ENCODE measurements around the gene FOXP1.

Gene FOXP1

DNA sequence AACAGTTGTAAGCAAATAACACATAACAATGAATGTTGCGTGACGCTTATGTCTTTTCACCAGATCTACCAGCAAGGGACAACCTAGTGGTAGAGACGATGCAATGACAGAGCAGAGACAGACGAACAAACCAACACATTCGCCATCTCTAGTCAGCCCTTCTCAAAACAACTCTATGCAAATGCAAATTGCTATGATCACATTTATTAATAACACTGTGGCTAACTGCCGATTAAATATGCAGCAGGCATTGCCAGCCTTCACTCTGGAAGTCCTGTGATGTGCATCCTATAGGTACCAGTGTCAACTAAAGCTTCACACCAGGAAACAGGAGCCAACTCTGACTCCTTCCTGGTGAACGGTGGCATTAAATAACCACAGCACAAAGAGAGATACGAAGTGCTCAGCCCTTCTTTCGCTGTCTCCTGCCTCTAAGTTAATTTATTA is 94.2 kb downstream of the FOXP1 start:
- TF ChIP-seq, protein P1, sequence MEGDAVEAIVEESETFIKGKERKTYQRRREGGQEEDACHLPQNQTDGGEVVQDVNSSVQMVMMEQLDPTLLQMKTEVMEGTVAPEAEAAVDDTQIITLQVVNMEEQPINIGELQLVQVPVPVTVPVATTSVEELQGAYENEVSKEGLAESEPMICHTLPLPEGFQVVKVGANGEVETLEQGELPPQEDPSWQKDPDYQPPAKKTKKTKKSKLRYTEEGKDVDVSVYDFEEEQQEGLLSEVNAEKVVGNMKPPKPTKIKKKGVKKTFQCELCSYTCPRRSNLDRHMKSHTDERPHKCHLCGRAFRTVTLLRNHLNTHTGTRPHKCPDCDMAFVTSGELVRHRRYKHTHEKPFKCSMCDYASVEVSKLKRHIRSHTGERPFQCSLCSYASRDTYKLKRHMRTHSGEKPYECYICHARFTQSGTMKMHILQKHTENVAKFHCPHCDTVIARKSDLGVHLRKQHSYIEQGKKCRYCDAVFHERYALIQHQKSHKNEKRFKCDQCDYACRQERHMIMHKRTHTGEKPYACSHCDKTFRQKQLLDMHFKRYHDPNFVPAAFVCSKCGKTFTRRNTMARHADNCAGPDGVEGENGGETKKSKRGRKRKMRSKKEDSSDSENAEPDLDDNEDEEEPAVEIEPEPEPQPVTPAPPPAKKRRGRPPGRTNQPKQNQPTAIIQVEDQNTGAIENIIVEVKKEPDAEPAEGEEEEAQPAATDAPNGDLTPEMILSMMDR (IDR thresholded peaks at IDR 0.05; ENCODE audit: low read depth, low read length) = no peak
- Histone ChIP-seq H3K27ac (no peak overlapping the region), H3K9me3 (ENCODE audit: severe bottlenecking) (peaks cover 2% of the 10 kb centered on the region), H3K36me3 (no peaks in the 10 kb centered on the region), H3K27me3 (ENCODE audit: insufficient read depth, low read depth, severe bottlenecking) (no peaks in the 10 kb centered on the region), H3K4me3 (ENCODE audit: low read depth, low read length) (no peak overlapping the region)
- no peak for DNase-seq

DNA sequence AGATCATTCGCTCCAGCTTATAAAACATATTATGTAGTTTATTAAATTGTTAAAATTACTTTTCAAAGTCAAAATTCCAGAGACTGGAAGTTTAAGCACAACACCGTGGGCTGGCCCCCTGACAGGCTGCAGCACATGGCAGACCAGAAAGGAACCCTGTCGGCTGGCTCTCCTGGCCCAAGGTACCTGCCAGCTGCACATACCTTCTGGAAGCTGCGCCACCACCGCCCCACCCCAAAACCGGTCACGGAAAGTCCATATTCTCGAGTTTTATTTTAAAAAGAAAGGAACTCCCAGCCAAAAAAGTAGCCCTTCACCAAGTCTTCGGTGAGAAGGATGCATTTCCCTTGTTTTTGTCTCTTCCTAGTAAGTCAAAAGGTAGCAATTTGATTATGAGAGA is 94.6 kb downstream of the FOXP1 start:
- H3K27ac ChIP-seq = no peak overlapping the region
- no peaks in the 10 kb centered on the region for H3K36me3 ChIP-seq
- H3K27me3 ChIP-seq (ENCODE audit: insufficient read depth, low read depth, severe bottlenecking) = no peaks in the 10 kb centered on the region
- peaks cover 2% of the 10 kb centered on the region for H3K9me3 ChIP-seq (ENCODE audit: severe bottlenecking)
- H3K4me3 ChIP-seq (ENCODE audit: low read depth, low read length) = no peak overlapping the region
- no peak for DNase-seq
- TF ChIP-seq, protein P1 (IDR thresholded peaks at IDR 0.05; ENCODE audit: low read depth, low read length) = no peak

DNA sequence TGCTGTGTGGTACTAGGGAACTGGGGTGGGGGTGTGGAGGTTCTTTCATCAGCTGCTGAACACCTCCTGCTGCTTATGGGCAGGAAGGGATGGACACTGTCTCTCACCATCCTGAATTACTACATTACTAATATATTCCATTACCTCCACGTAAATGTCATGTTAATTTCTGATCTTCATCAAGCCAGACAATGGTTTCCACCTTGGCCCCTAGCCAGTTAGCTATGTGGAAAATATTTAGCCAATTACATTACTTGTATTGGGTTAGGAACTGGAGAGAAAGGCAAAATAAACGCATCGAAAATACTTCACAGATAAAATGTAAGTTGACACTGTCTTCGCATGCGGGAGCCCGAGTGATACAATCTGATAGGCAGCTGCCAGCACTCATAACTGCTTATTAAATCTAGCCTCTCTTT is 95.1 kb downstream of the FOXP1 start:
- Histone ChIP-seq H3K27me3 (ENCODE audit: insufficient read depth, low read depth, severe bottlenecking) (no peaks in the 10 kb centered on the region), H3K36me3 (no peaks in the 10 kb centered on the region), H3K4me3 (ENCODE audit: low read depth, low read length) (no peak overlapping the region), H3K9me3 (ENCODE audit: severe bottlenecking) (peaks cover 2% of the 10 kb centered on the region), H3K27ac (no peak overlapping the region)
- TF ChIP-seq, protein P1 (IDR thresholded peaks at IDR 0.05; ENCODE audit: low read depth, low read length) = no peak
- DNase-seq = no peak

DNA sequence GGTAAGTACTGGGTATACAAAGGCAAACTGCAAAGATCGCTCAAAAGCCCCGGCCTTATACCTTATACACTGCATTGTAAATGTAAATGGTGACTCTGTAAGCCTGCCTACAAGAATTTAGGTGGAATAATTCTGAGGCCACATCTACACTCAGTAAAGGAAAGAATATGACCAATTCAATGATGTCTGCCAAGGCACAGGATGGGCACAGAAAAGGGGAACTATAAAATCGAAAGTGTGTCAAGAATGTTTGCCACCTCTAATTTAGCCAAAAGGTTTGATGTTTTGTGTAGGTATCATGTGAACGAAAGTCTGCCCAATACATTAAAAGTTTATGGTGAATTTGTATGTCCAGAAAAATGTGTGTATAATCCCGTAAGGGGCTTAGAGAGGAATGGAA is 96.1 kb downstream of the FOXP1 start:
- H3K27ac ChIP-seq = no peak overlapping the region
- no peaks in the 10 kb centered on the region for H3K36me3 ChIP-seq
- H3K4me3 ChIP-seq (ENCODE audit: low read depth, low read length) = no peak overlapping the region
- H3K27me3 ChIP-seq (ENCODE audit: insufficient read depth, low read depth, severe bottlenecking) = no peaks in the 10 kb centered on the region
- peaks cover 2% of the 10 kb centered on the region for H3K9me3 ChIP-seq (ENCODE audit: severe bottlenecking)
- DNase-seq = no peak
- TF ChIP-seq, protein P1 (IDR thresholded peaks at IDR 0.05; ENCODE audit: low read depth, low read length) = no peak

DNA sequence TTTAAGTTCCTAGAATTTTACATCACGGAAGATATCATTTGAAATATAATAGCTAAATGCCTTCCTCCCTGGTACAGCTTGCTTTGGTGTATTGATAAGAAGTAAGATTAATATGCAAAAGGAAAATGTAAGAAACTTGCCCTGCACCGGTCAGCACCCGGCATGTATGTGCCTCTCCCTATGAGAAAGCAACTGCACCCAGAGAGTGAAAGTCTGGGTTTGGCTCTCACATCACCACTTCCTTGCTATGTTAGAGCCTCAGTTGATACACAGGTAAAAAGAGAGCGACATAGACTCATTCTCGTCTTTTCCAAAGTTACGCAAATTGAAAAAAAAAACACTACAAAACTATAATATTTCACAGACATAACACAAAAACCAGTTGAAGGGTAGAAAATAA is 96.7 kb downstream of the FOXP1 start:
- H3K36me3 ChIP-seq = no peaks in the 10 kb centered on the region
- no peak overlapping the region for H3K4me3 ChIP-seq (ENCODE audit: low read depth, low read length)
- no peak for DNase-seq
- H3K27ac ChIP-seq = no peak overlapping the region
- H3K9me3 ChIP-seq (ENCODE audit: severe bottlenecking) = peaks cover 2% of the 10 kb centered on the region
- H3K27me3 ChIP-seq (ENCODE audit: insufficient read depth, low read depth, severe bottlenecking) = no peaks in the 10 kb centered on the region
- TF ChIP-seq, protein P1 (IDR thresholded peaks at IDR 0.05; ENCODE audit: low read depth, low read length) = no peak

DNA sequence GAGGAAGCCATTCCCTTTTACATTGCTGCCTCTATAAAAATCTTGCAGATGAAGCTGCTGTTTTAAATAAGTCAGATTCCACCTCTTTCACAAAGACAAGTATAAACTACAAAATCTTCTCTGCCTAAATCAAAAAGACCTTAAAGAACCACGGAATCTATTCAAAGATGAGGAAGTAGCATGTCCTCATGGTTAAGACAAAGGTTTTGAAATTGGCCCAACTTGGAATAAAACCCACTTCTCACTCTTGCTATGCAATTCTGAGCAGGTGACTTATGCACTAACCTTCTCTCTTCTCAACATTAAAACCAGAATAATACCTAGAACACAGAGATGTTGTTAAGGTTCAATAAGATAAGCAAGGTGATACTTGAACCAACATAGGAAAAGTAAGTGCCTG is 97.6 kb downstream of the FOXP1 start:
- no peak for DNase-seq
- H3K9me3 ChIP-seq (ENCODE audit: severe bottlenecking) = no peaks in the 10 kb centered on the region
- no peak overlapping the region for H3K4me3 ChIP-seq (ENCODE audit: low read depth, low read length)
- TF ChIP-seq, protein P1 (IDR thresholded peaks at IDR 0.05; ENCODE audit: low read depth, low read length) = no peak
- H3K36me3 ChIP-seq = no peaks in the 10 kb centered on the region
- H3K27ac ChIP-seq = no peak overlapping the region
- H3K27me3 ChIP-seq (ENCODE audit: insufficient read depth, low read depth, severe bottlenecking) = no peaks in the 10 kb centered on the region

Measured in WERI-Rb-1 (cell line).